Lower leg skin (tissue), 3 donors: Measurements from ENCODE around the gene RASGRP2.

Source experiments
- POLR2A ChIP-seq, 2 donors: fragments of 450-650 bp; IDR thresholded peaks; one replicate each; pipeline ENCODE4 v1.6.1; 2016 to 2017; ENCODE audit warnings: antibody characterized with exemption in 2 of 2, mild to moderate bottlenecking in 1 of 2, moderate library complexity in 1 of 2
- TF ChIP-seq, protein P1 (sequence below), 3 donors: fragments of 450-650 bp; IDR thresholded peaks; one replicate each; pipeline ENCODE4 v1.5.1; 2016; ENCODE audit warnings: antibody characterized with exemption in 3 of 3, mild to moderate bottlenecking in 3 of 3, moderate library complexity in 2 of 3

DNA sequence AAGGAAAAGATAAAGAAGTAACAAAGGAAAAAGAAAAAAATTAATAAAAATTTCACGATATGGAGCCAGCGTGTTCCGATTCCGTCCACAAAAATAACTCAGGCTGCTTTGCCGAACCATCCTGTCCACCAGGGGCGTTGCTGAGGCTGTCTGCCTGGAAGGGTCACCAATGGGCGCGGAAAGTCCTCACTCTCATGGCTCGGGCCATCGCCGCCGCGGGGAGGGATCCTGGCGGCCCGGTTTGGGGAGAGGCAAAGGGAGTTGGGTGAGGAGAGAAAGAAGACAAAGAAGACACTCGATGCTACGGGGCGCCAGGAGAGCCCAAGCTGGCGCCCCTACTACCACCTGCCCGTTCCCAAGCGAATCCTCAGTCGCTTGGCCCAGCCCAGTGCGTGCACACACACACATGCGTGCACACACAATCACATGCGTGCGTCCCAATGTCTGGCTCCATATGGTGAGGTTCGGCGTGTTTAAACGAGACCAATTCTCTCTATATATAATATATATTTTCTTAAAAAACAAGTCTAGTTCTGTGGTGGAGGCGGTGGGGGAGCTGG lies 21.4 kb upstream of the RASGRP2 start:
- no peak for TF ChIP-seq POLR2A (IDR thresholded peaks at IDR 0.05)
- TF ChIP-seq, protein P1, sequence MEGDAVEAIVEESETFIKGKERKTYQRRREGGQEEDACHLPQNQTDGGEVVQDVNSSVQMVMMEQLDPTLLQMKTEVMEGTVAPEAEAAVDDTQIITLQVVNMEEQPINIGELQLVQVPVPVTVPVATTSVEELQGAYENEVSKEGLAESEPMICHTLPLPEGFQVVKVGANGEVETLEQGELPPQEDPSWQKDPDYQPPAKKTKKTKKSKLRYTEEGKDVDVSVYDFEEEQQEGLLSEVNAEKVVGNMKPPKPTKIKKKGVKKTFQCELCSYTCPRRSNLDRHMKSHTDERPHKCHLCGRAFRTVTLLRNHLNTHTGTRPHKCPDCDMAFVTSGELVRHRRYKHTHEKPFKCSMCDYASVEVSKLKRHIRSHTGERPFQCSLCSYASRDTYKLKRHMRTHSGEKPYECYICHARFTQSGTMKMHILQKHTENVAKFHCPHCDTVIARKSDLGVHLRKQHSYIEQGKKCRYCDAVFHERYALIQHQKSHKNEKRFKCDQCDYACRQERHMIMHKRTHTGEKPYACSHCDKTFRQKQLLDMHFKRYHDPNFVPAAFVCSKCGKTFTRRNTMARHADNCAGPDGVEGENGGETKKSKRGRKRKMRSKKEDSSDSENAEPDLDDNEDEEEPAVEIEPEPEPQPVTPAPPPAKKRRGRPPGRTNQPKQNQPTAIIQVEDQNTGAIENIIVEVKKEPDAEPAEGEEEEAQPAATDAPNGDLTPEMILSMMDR (IDR thresholded peaks at IDR 0.05) = no peak
